ENCODE data around the gene ANKH.

- TF ChIP-seq, protein P1, sequence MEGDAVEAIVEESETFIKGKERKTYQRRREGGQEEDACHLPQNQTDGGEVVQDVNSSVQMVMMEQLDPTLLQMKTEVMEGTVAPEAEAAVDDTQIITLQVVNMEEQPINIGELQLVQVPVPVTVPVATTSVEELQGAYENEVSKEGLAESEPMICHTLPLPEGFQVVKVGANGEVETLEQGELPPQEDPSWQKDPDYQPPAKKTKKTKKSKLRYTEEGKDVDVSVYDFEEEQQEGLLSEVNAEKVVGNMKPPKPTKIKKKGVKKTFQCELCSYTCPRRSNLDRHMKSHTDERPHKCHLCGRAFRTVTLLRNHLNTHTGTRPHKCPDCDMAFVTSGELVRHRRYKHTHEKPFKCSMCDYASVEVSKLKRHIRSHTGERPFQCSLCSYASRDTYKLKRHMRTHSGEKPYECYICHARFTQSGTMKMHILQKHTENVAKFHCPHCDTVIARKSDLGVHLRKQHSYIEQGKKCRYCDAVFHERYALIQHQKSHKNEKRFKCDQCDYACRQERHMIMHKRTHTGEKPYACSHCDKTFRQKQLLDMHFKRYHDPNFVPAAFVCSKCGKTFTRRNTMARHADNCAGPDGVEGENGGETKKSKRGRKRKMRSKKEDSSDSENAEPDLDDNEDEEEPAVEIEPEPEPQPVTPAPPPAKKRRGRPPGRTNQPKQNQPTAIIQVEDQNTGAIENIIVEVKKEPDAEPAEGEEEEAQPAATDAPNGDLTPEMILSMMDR (IDR thresholded peaks at IDR 0.05), result no peak
- TF ChIP-seq EZH2 (IDR thresholded peaks at IDR 0.05; ENCODE audit: borderline replicate concordance, insufficient read depth, low read depth, low read length, poor library complexity, severe bottlenecking), result no peak
Measured at GRCh38 chr5:14816374-14816998, 55.1 kb downstream of the ANKH start.
